GM21390 (cell line): Measurements from ENCODE around the gene MYOF.

ENCODE experiments used
- ATAC-seq: cut with Tn5 transposase; IDR thresholded peaks from one replicate; pipeline ENCODE4 v1.9.1; 2021; ENCODE audit not compliant: unreplicated experiment

Gene MYOF

GRCh38 chr10:93398528-93398927, 83.6 kb downstream of the MYOF start:
- ATAC-seq = no peak

GRCh38 chr10:93397020-93397419, 85.1 kb downstream of the MYOF start:
- no peak for ATAC-seq

GRCh38 chr10:93393211-93393610, 88.9 kb downstream of the MYOF start:
- no peak for ATAC-seq

- ATAC-seq = no peak
These were observed 90.0 kb downstream of the MYOF start for GRCh38 chr10:93392121-93392520.

- no peak for ATAC-seq
These were observed 91.6 kb downstream of the MYOF start for GRCh38 chr10:93390306-93391090.

- ATAC-seq = no peak
These were observed 95.3 kb downstream of the MYOF start for GRCh38 chr10:93386631-93387369.

- ATAC-seq = no peak
These were observed 96.8 kb downstream of the MYOF start for GRCh38 chr10:93385345-93385744.

- no peak for ATAC-seq
These were observed 98.1 kb downstream of the MYOF start for GRCh38 chr10:93384006-93384405.

GRCh38 chr10:93383562-93383981, 98.6 kb downstream of the MYOF start:
- no peak for ATAC-seq

GRCh38 chr10:93379731-93380575, 102.2 kb downstream of the MYOF start:
- ATAC-seq = no peak

GRCh38 chr10:93378997-93379730, 103.0 kb downstream of the MYOF start:
- no peak for ATAC-seq

GRCh38 chr10:93378039-93378438, 104.1 kb downstream of the MYOF start:
- ATAC-seq = no peak

- peak; percentile 65 for ATAC-seq
These were observed 105.5 kb downstream of the MYOF start for GRCh38 chr10:93376372-93377293.

GRCh38 chr10:93370961-93371360, 111.2 kb downstream of the MYOF start:
- no peak for ATAC-seq

GRCh38 chr10:93369588-93370164, 112.5 kb downstream of the MYOF start:
- ATAC-seq = no peak

- ATAC-seq = no peak
These were observed 113.9 kb downstream of the MYOF start for GRCh38 chr10:93368210-93368609.

GRCh38 chr10:93367664-93368063, 114.5 kb downstream of the MYOF start:
- no peak for ATAC-seq

GRCh38 chr10:93364966-93365365, 117.2 kb downstream of the MYOF start:
- ATAC-seq = no peak

- no peak for ATAC-seq
These were observed 118.1 kb downstream of the MYOF start for GRCh38 chr10:93363891-93364648.
